ENCODE data around the gene CACNA2D1.

Gene CACNA2D1

DNA sequence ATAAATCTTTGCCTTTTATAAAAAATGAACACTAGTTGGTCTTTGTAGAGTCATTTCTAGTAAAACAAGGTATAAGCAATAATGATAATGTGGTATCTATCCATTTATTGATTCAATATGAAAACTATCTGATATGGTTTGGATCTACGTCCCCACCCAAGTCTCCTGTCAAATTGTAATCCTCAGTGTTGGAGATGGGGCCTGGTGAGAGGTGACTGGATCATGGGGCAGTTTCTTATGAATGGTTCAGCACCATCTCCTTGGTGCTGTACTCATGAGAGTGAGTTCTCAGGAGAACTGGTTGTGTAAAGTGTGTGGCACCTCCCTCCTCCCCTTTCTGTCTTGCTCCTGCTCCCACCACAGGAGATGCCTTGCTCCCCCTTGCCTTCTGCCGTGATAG is 288.8 kb downstream of the CACNA2D1 start:
- Histone ChIP-seq H2AFZ (no peak overlapping the region), H3K9me3 (ENCODE audit: control insufficient read depth, low read length) (no peaks in the 10 kb centered on the region), H3K4me3 (ENCODE audit: low read depth, low read length) (no peak overlapping the region), H3K79me2 (no peaks in the 10 kb centered on the region), H3K4me2 (ENCODE audit: low read length) (no peak overlapping the region), H3K36me3 (ENCODE audit: control insufficient read depth, insufficient read depth, low read length) (no peaks in the 10 kb centered on the region), H3K9ac (no peak overlapping the region), H3K27ac (no peak overlapping the region), H3K4me1 (no peaks in the 10 kb centered on the region), H3K27me3 (ENCODE audit: control insufficient read depth, insufficient read depth, low read length) (no peaks in the 10 kb centered on the region)
- TF ChIP-seq, protein P1, sequence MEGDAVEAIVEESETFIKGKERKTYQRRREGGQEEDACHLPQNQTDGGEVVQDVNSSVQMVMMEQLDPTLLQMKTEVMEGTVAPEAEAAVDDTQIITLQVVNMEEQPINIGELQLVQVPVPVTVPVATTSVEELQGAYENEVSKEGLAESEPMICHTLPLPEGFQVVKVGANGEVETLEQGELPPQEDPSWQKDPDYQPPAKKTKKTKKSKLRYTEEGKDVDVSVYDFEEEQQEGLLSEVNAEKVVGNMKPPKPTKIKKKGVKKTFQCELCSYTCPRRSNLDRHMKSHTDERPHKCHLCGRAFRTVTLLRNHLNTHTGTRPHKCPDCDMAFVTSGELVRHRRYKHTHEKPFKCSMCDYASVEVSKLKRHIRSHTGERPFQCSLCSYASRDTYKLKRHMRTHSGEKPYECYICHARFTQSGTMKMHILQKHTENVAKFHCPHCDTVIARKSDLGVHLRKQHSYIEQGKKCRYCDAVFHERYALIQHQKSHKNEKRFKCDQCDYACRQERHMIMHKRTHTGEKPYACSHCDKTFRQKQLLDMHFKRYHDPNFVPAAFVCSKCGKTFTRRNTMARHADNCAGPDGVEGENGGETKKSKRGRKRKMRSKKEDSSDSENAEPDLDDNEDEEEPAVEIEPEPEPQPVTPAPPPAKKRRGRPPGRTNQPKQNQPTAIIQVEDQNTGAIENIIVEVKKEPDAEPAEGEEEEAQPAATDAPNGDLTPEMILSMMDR (IDR thresholded peaks at IDR 0.05) = no peak

DNA sequence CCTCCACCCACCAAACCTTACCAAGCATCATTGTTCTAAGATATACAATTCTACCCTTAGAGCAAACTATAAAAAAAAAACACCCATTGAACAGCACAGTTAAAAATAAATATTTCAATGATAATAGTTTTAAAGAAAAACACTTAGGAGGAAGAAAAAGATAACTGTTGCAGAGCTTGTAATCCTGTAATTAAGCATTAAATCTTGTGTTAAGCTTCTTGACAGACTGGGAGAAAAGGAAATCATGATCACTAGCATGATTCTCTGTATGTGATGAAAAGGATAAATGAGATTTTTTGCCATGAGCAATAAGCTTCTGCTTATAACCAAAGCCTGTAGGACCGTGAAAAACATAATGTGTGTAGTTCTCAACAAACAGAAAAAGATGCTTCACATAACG is 289.8 kb downstream of the CACNA2D1 start:
- no peaks in the 10 kb centered on the region for H3K4me1 ChIP-seq
- no peak overlapping the region for H3K4me2 ChIP-seq (ENCODE audit: low read length)
- H3K9ac ChIP-seq = no peak overlapping the region
- no peaks in the 10 kb centered on the region for H3K36me3 ChIP-seq (ENCODE audit: control insufficient read depth, insufficient read depth, low read length)
- H3K4me3 ChIP-seq (ENCODE audit: low read depth, low read length) = no peak overlapping the region
- no peak overlapping the region for H3K27ac ChIP-seq
- no peaks in the 10 kb centered on the region for H3K9me3 ChIP-seq (ENCODE audit: control insufficient read depth, low read length)
- TF ChIP-seq, protein P1 (IDR thresholded peaks at IDR 0.05) = no peak
- no peaks in the 10 kb centered on the region for H3K79me2 ChIP-seq
- H3K27me3 ChIP-seq (ENCODE audit: control insufficient read depth, insufficient read depth, low read length) = no peaks in the 10 kb centered on the region
- H2AFZ ChIP-seq = no peak overlapping the region

DNA sequence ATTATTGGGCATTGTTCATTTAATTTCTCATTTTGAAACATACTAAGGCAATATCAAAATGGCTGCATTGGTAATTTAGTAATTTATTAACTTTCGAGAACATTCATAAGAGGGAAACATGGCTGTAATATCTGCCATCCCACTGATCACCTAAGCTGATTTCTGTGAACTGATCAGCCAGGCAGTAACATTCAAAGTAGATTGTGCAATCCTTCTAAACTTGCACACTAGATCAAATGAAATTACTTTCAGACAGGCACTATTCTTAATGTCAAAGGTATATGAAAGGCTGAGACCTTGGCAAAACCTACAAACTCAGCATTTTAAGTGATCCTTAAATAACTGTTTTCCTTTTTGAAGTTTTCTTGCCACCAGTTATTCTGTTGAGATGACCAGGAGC is 290.7 kb downstream of the CACNA2D1 start:
- TF ChIP-seq, protein P1 (IDR thresholded peaks at IDR 0.05) = no peak
- Histone ChIP-seq H3K27me3 (ENCODE audit: control insufficient read depth, insufficient read depth, low read length) (no peaks in the 10 kb centered on the region), H3K9ac (no peak overlapping the region), H3K4me3 (ENCODE audit: low read depth, low read length) (no peak overlapping the region), H3K79me2 (no peaks in the 10 kb centered on the region), H3K9me3 (ENCODE audit: control insufficient read depth, low read length) (no peaks in the 10 kb centered on the region), H3K27ac (no peak overlapping the region), H2AFZ (no peak overlapping the region), H3K4me2 (ENCODE audit: low read length) (no peak overlapping the region), H3K4me1 (no peaks in the 10 kb centered on the region), H3K36me3 (ENCODE audit: control insufficient read depth, insufficient read depth, low read length) (no peaks in the 10 kb centered on the region)

DNA sequence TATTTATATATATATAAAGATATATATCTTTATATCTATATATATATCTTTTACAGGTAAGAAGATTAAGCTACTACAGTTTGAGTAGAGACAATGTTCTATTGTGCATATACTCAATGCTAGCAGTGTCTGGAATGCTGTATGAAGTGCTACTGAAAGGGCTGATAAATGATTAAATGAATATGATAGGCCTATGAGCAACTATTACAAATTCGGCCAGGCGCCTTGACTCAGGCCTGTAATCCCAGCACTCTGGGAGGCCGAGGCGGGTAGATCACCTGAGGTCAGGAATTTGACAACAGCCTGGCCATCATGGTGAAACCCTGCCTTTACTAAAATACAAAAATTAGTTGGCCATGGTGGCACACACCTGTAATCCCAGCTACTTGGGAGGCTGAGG is 297.1 kb downstream of the CACNA2D1 start:
- Histone ChIP-seq H3K4me3 (ENCODE audit: low read depth, low read length) (no peak overlapping the region), H3K4me1 (no peaks in the 10 kb centered on the region), H3K36me3 (ENCODE audit: control insufficient read depth, insufficient read depth, low read length) (no peaks in the 10 kb centered on the region), H3K27me3 (ENCODE audit: control insufficient read depth, insufficient read depth, low read length) (no peaks in the 10 kb centered on the region), H3K79me2 (no peaks in the 10 kb centered on the region), H3K27ac (no peak overlapping the region), H3K9ac (no peak overlapping the region), H3K4me2 (ENCODE audit: low read length) (no peak overlapping the region), H3K9me3 (ENCODE audit: control insufficient read depth, low read length) (no peaks in the 10 kb centered on the region), H2AFZ (no peak overlapping the region)
- TF ChIP-seq, protein P1 (IDR thresholded peaks at IDR 0.05) = no peak

DNA sequence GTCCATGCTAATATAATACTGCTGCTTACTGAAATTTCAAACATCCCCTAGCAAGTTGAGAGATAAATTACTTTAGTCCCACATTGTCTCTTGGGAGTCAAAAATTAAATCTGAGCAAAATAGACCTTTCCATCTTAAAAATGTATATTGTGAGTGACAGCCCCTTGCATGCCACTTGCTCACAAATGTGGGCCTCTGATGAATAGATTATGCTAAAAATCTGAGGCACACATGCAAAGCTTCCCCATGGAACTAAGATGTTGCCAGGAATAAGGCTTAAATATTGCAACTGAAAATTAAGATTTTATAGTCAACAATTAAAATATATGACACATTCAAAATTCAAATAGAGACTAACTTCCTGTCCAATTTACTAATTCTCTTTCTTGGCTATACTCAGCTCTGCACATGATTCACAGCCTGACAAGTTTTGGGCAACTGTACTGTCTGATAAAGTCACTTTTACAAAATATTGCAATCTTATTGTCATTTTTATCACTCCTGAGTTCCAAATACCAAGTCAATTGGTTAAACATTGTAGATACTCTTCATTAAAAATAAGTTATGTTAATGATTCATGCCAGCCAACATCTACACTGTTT is 301.2 kb downstream of the CACNA2D1 start:
- H3K9ac ChIP-seq = no peak overlapping the region

More for the DNA sequence above, 301.2 kb downstream of the CACNA2D1 start:
- Histone ChIP-seq H2AFZ (no peak overlapping the region), H3K79me2 (no peaks in the 10 kb centered on the region), H3K27ac (no peak overlapping the region), H3K27me3 (ENCODE audit: control insufficient read depth, insufficient read depth, low read length) (no peaks in the 10 kb centered on the region), H3K4me1 (no peaks in the 10 kb centered on the region), H3K9me3 (ENCODE audit: control insufficient read depth, low read length) (no peaks in the 10 kb centered on the region), H3K36me3 (ENCODE audit: control insufficient read depth, insufficient read depth, low read length) (no peaks in the 10 kb centered on the region), H3K4me3 (ENCODE audit: low read depth, low read length) (no peak overlapping the region), H3K4me2 (ENCODE audit: low read length) (no peak overlapping the region)
- TF ChIP-seq, protein P1 (IDR thresholded peaks at IDR 0.05) = no peak

All from parathyroid adenoma (tissue), 2 donors.